Measurements from ENCODE around the gene OR51T1. TPM values are rescaled to one million over a fixed set of nuclear protein-coding genes. Genes with fewer than 3 reads are reported as not detected.

Gene OR51T1
- total RNA-seq, 1 experiment from 2014 or later: not detected

- DNase-seq (ENCODE audit: low read depth): no peak
Observed at GRCh38 chr11:4926608-4927007, 44.9 kb downstream of the OR51T1 start.

Other genes starting within 250 kb of the OR51T1 start
- not detected in 2 replicates for gene OR51D1, start 244.4 kb upstream of the OR51T1 start, total RNA-seq (2014; rRNA removed; shearing (Covaris generic))
- not detected in 2 replicates for gene OR51E1, start 237.9 kb upstream of the OR51T1 start, total RNA-seq (2014; rRNA removed; shearing (Covaris generic))
- gene OR51E2, start 184.0 kb upstream of the OR51T1 start, total RNA-seq (2014; rRNA removed; shearing (Covaris generic)): 0.06 TPM in 1 of 2 replicates, not detected in the other
- gene MMP26, start 177.1 kb upstream of the OR51T1 start, total RNA-seq (2014; rRNA removed; shearing (Covaris generic)): not detected in 2 replicates
- not detected in 2 replicates for gene OR51F1, start 112.0 kb upstream of the OR51T1 start, total RNA-seq (2014; rRNA removed; shearing (Covaris generic))
- gene OR52R1, start 77.5 kb upstream of the OR51T1 start, total RNA-seq (2014; rRNA removed; shearing (Covaris generic)): not detected in 2 replicates
- gene OR51F2, start 60.6 kb upstream of the OR51T1 start, total RNA-seq (2014; rRNA removed; shearing (Covaris generic)): not detected in 2 replicates
- gene OR51S1, start 32.7 kb upstream of the OR51T1 start, total RNA-seq (2014; rRNA removed; shearing (Covaris generic)): not detected in 2 replicates
- not detected in 2 replicates for gene OR51A7, start 21.9 kb downstream of the OR51T1 start, total RNA-seq (2014; rRNA removed; shearing (Covaris generic))
- gene OR51G2, start 37.5 kb downstream of the OR51T1 start, total RNA-seq (2014; rRNA removed; shearing (Covaris generic)): not detected in 2 replicates
- gene OR51G1, start 42.4 kb downstream of the OR51T1 start, total RNA-seq (2014; rRNA removed; shearing (Covaris generic)): not detected in 2 replicates
- gene OR51A4, start 65.7 kb downstream of the OR51T1 start, total RNA-seq (2014; rRNA removed; shearing (Covaris generic)): not detected in 2 replicates
- gene OR51A2, start 73.8 kb downstream of the OR51T1 start, total RNA-seq (2014; rRNA removed; shearing (Covaris generic)): not detected in 2 replicates
- not detected in 2 replicates for gene OR51L1, start 113.0 kb downstream of the OR51T1 start, total RNA-seq (2014; rRNA removed; shearing (Covaris generic))
- gene OR52J3, start 164.6 kb downstream of the OR51T1 start, total RNA-seq (2014; rRNA removed; shearing (Covaris generic)): not detected in 2 replicates
- not detected in 2 replicates for gene OR52E2, start 177.7 kb downstream of the OR51T1 start, total RNA-seq (2014; rRNA removed; shearing (Covaris generic))
- not detected in 2 replicates for gene OR52E1, start 187.7 kb downstream of the OR51T1 start, total RNA-seq (2014; rRNA removed; shearing (Covaris generic))

Data from Daoy (cell line).